ENCODE measurements around the gene PGAM4. TPM values are rescaled to one million over a fixed set of nuclear protein-coding genes. Genes with fewer than 3 reads are reported as not detected.
"Not testable (repeated sequence)": the region's sequence is repeated elsewhere in the genome, so short reads cannot be mapped to it uniquely, and the experiment has no call there.

The PGAM4 gene
- total RNA-seq, 1 experiment from 2014 or later = not detected

DNA sequence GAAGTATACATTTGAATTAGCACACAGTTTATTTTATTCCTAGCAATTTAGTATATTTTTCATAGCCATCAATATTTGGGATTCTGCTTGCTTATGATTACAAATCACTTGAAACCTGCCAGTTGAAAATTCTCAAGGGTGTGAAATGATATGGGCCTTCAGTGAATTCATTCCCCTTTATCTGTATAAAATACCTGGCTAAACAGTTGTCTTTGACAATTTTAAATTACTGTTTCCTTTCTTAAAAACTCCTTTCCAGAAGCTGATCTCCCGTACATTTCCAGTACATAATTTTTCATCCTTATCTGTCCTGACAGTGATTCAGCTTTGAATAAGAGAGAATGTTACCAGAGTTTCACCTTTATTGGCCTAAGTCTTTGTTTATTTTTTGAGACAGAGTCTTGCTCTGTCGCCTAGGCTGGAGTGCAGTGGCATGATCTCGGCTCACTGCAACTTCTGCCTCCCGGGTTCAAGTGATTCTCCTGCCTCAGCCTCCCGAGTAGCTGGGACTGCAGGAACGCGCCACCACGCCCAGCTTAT is 45.0 kb downstream of the PGAM4 start:
- no peak overlapping the region for H3K4me2 ChIP-seq (ENCODE audit: low read length)
- BruUV-seq (replicated peaks) = no TSS peak
- H3K4me3 ChIP-seq (ENCODE audit: low read length) = no peak overlapping the region
- H3K27me3 ChIP-seq (ENCODE audit: low read length) = no peaks in the 10 kb centered on the region
- ChIA-PET CTCF (no interaction called here), POLR2A (ENCODE audit: unreplicated experiment) (no interaction called here)
- H3K4me1 ChIP-seq (ENCODE audit: insufficient read depth, low read length) = no peaks in the 10 kb centered on the region
- H2AFZ ChIP-seq (ENCODE audit: low read length) = no peak overlapping the region
- H3F3A ChIP-seq (ENCODE audit: low read length, unreplicated experiment) = no peaks in the 10 kb centered on the region
- no peak for ATAC-seq
- intact Hi-C loops (cut with micrococcal nuclease) = no loop called here
- no peaks in the 10 kb centered on the region for H3K79me2 ChIP-seq (ENCODE audit: low read length)
- no peaks in the 10 kb centered on the region for H3K36me3 ChIP-seq (ENCODE audit: low read depth, low read length)
- H3K9ac ChIP-seq (ENCODE audit: low read length) = no peak overlapping the region
- H4K20me1 ChIP-seq (ENCODE audit: low read length) = no peaks in the 10 kb centered on the region
- H3K9me3 ChIP-seq (ENCODE audit: low read length) = no peaks in the 10 kb centered on the region
- TF ChIP-seq CTCF (conservative IDR thresholded peaks at IDR 0.05; ENCODE audit: low read depth, low read length) = no peak
- TF ChIP-seq EZH2phosphoT487 (IDR thresholded peaks at IDR 0.05; ENCODE audit: borderline replicate concordance, low read length) = no peak
- TF ChIP-seq EZH2 (IDR thresholded peaks at IDR 0.05; ENCODE audit: low read length, unreplicated experiment) = no peak
- no peak overlapping the region for H3K27ac ChIP-seq (ENCODE audit: low read length)
- DNase-seq = no peak
- no peaks in the 10 kb centered on the region for H3K9me2 ChIP-seq (replicated peaks; ENCODE audit: low read length)

- TF ChIP-seq CTCF (conservative IDR thresholded peaks at IDR 0.05; ENCODE audit: low read depth, low read length) (no peak), EZH2phosphoT487 (IDR thresholded peaks at IDR 0.05; ENCODE audit: borderline replicate concordance, low read length) (no peak), EZH2 (IDR thresholded peaks at IDR 0.05; ENCODE audit: low read length, unreplicated experiment) (no peak)
- no peak overlapping the region for H3K4me3 ChIP-seq (ENCODE audit: low read length)
- ChIA-PET CTCF (no interaction called here), POLR2A (ENCODE audit: unreplicated experiment) (no interaction called here)
- no peak overlapping the region for H3K4me2 ChIP-seq (ENCODE audit: low read length)
- H3K36me3 ChIP-seq (ENCODE audit: low read depth, low read length) = no peaks in the 10 kb centered on the region
- DNase-seq (no peak), ATAC-seq (no peak)
- no peak overlapping the region for H3K9ac ChIP-seq (ENCODE audit: low read length)
- no peak overlapping the region for H2AFZ ChIP-seq (ENCODE audit: low read length)
- H3K79me2 ChIP-seq (ENCODE audit: low read length) = no peaks in the 10 kb centered on the region
- intact Hi-C loops (cut with micrococcal nuclease) = no loop called here
- no peaks in the 10 kb centered on the region for H3K9me2 ChIP-seq (replicated peaks; ENCODE audit: low read length)
- H4K20me1 ChIP-seq (ENCODE audit: low read length) = no peaks in the 10 kb centered on the region
- no peaks in the 10 kb centered on the region for H3K4me1 ChIP-seq (ENCODE audit: insufficient read depth, low read length)
- H3K27ac ChIP-seq (ENCODE audit: low read length) = no peak overlapping the region
- BruUV-seq (replicated peaks) = no TSS peak
- H3F3A ChIP-seq (ENCODE audit: low read length, unreplicated experiment) = no peaks in the 10 kb centered on the region
- H3K9me3 ChIP-seq (ENCODE audit: low read length) = no peaks in the 10 kb centered on the region
- H3K27me3 ChIP-seq (ENCODE audit: low read length) = no peaks in the 10 kb centered on the region
These were observed 46.7 kb downstream of the PGAM4 start for GRCh38 chrX:77922787-77923186.

DNA sequence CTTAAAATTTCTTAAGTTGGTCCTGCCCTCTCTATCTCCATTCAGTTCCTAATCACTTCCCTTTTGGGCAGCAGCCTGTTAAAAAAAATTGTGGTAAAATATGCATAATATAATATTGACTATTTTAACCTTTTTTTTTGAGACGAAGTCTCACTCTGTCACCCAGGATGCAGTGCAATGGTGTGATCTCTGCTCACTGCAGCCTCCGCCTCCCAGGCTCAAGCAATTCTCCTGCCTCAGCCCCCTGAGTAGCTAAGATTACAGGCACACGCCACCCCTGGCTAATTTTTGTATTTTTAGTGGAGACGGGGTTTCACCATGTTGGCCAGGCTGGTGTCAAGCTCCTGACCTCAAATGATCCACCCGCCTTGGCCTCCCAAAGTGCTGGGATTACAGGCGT is 50.1 kb downstream of the PGAM4 start:
- POLR2A ChIA-PET (ENCODE audit: unreplicated experiment); DNase-seq; H3F3A ChIP-seq (ENCODE audit: low read length, unreplicated experiment); ATAC-seq; H3K4me2 ChIP-seq (ENCODE audit: low read length); H3K36me3 ChIP-seq (ENCODE audit: low read depth, low read length); H3K9me3 ChIP-seq (ENCODE audit: low read length); H4K20me1 ChIP-seq (ENCODE audit: low read length); H3K9me2 ChIP-seq (replicated peaks; ENCODE audit: low read length); CTCF ChIA-PET; H2AFZ ChIP-seq (ENCODE audit: low read length); H3K9ac ChIP-seq (ENCODE audit: low read length); intact Hi-C loops (cut with micrococcal nuclease); H3K79me2 ChIP-seq (ENCODE audit: low read length); H3K4me1 ChIP-seq (ENCODE audit: insufficient read depth, low read length); H3K27me3 ChIP-seq (ENCODE audit: low read length); BruUV-seq (replicated peaks); H3K27ac ChIP-seq (ENCODE audit: low read length); H3K4me3 ChIP-seq (ENCODE audit: low read length): not testable (repeated sequence)
